ENCODE data around the gene PDGFRA.
A peak's percentile ranks its signal among the peaks of the same experiment; 100 is the strongest.
"Not testable (repeated sequence)": the region's sequence is repeated elsewhere in the genome, so short reads cannot be mapped to it uniquely, and the experiment has no call there.

Gene PDGFRA

DNA sequence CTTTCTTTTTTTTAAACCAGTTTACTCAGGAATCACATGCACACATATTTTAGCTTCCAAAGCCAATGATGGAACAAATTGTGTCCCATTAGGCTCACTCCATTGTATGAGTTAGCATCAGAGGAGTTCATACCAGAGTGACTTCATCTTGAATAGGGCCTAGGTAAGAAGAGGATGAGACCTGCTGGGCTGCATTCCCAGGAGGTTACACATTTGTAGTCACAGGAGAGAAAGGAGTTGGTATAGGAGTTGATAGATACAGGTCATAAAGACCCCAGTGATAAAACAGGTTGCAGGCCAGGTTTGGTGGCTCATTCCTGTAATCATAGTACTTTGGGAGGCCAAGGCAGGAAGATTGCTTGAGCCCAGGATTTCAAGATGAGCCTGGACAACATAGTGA lies 9.3 kb downstream of the PDGFRA start:
- TF ChIP-seq, protein P1, sequence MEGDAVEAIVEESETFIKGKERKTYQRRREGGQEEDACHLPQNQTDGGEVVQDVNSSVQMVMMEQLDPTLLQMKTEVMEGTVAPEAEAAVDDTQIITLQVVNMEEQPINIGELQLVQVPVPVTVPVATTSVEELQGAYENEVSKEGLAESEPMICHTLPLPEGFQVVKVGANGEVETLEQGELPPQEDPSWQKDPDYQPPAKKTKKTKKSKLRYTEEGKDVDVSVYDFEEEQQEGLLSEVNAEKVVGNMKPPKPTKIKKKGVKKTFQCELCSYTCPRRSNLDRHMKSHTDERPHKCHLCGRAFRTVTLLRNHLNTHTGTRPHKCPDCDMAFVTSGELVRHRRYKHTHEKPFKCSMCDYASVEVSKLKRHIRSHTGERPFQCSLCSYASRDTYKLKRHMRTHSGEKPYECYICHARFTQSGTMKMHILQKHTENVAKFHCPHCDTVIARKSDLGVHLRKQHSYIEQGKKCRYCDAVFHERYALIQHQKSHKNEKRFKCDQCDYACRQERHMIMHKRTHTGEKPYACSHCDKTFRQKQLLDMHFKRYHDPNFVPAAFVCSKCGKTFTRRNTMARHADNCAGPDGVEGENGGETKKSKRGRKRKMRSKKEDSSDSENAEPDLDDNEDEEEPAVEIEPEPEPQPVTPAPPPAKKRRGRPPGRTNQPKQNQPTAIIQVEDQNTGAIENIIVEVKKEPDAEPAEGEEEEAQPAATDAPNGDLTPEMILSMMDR (IDR thresholded peaks at IDR 0.05; ENCODE audit: low read length, missing control alignments): no peak
- DNase-seq (ENCODE audit: low read depth): no peak
- H3K4me3 ChIP-seq (replicated peaks; ENCODE audit: low read depth, low read length): no peak overlapping the region

DNA sequence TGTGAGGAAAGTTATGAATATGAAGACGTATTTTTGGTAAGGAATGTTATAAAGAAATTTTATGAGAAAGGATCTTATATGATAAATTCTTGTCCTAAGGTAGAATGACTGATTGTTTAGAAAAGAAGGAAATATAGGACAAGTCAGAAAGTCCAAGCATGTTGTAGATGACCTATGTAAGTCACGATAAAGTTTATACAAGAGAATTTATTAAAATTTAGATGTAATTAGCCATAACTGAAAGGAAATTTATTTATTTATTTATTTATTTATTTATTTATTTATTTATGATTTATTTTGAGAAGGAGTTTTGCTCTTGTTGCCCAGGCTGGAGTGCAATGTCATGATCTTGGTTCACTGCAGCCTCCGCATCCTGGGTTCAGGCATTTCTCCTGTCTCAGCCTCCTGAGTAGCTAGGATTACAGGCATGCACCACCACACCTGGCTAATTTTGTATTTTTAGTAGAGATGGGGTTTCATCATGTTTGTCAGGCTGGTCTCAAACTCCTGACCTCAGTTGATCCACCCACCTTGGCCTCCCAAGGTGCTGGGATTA lies 12.3 kb downstream of the PDGFRA start:
- H3K4me3 ChIP-seq (replicated peaks; ENCODE audit: low read depth, low read length); DNase-seq (ENCODE audit: low read depth): not testable (repeated sequence)

DNA sequence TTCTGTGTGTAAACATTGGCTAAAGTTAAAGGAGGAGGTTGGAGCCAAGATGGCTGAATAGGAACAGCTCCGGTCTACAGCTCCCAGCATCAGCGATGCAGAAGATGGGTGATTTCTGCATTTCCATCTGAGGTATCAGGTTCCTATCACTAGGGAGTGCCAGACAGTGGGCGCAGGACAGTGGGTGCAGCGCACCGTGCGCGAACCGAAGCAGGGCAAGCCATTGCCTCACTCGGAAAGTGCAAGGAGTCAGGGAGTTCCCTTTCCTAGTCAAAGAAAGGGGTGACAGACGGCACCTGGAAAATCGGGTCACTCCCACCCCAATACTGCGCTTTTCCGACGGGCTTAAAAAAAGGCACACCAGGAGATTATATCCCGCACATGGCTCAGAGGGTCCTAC lies 14.4 kb downstream of the PDGFRA start:
- not testable (repeated sequence) for DNase-seq (ENCODE audit: low read depth); H3K4me3 ChIP-seq (replicated peaks; ENCODE audit: low read depth, low read length)

DNA sequence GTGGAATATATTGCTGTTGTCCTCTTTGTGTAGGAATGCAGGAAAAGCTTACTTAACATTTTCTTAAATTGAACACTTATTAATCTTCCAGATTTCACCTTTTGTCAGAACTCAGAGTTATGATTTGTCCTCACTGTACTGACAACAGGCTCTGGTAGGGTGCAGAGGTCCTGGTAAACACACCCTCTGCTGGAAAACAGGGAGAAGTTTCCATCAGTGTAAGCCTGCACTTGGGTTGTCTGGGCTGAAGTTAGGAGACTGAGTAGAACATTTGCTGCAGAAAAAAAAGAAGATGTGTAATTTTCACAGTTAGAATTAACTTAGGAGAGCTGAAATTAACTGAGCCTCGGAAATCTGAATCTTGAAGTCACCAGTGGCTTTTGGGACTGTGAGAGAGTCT lies 23.2 kb downstream of the PDGFRA start:
- not testable (repeated sequence) for DNase-seq (ENCODE audit: low read depth); H3K4me3 ChIP-seq (replicated peaks; ENCODE audit: low read depth, low read length)

DNA sequence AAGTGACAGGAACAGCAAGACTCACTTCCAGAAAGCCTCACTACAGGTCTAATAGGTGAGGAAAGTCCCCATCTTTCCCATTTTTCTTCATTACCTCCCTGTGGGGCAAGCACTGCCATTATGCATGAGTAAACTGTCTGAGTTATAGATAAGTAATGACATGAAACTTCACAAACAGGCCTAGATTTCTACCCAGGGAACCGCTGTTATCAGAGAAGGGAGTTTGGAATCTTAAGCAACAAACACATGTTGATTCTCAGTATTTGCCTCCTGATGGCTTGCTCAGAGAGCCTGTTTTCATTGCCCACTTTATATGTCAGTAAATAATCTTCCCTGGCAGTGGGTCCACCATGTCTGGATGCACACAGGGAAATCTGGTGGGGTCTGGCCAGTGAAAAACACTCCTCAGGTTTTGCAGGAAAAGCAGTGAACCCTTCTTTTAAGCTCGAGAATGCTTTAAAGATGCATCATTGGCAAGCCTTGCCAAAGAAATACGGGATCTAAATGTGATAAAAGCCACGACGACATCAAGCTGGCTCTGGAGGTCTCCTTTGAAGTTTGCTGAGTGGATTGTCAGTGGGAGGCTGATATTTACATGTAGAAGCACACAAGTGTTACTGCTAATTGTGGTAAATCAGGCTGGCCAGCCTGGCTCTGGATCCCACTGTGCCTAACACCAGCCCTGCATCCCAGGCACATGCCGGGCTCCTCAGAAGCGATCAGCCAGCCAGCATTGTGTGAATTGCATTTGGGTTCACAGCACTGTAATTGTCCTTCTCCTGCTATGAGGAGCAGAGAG lies 25.2 kb downstream of the PDGFRA start:
- H3K4me3 ChIP-seq (replicated peaks; ENCODE audit: low read depth, low read length): no peak overlapping the region
- DNase-seq (ENCODE audit: low read depth): no peak
- TF ChIP-seq, protein P1 (IDR thresholded peaks at IDR 0.05; ENCODE audit: low read length, missing control alignments): no peak

DNA sequence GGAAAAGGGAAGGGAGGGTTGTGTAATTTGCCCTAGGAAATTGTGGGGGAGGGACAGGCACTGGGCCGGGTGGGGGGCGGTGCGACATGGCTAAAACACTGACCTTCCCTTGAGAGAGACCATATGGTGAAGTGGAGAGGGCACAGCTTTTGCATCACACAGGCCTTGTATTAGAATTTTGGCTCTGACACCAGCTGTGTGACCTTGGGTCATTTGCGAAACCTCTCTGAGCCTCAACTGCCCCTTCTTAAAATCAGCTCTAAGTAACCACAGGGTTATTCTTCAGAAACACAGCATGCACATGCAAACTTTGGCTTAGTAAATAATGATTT lies 25.8 kb downstream of the PDGFRA start:
- TF ChIP-seq, protein P1 (IDR thresholded peaks at IDR 0.05; ENCODE audit: low read length, missing control alignments): no peak
- H3K4me3 ChIP-seq (replicated peaks; ENCODE audit: low read depth, low read length): no peak overlapping the region
- peak; percentile 70 for DNase-seq (ENCODE audit: low read depth)

DNA sequence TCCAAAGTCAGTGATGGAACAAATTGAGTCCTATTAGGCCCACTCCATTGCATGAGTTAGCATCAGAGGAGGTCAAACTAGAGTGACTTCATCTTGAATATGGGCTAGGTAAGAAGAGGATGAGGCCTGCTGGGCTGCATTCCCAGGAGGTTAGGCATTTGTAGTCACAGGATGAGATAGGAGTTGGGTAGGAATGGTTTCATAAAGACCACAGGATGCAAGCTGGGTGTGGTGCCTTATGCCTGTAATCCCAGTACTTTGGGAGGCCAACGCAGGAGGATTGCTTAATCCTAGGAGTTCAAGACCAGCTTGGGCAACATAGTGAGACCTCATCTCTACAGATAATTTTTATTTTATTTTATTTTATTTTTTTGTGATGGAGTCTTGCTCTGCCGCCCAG lies 26.8 kb downstream of the PDGFRA start:
- DNase-seq (ENCODE audit: low read depth): peak; percentile 79
- TF ChIP-seq, protein P1 (IDR thresholded peaks at IDR 0.05; ENCODE audit: low read length, missing control alignments): no peak
- no peak overlapping the region for H3K4me3 ChIP-seq (replicated peaks; ENCODE audit: low read depth, low read length)

DNA sequence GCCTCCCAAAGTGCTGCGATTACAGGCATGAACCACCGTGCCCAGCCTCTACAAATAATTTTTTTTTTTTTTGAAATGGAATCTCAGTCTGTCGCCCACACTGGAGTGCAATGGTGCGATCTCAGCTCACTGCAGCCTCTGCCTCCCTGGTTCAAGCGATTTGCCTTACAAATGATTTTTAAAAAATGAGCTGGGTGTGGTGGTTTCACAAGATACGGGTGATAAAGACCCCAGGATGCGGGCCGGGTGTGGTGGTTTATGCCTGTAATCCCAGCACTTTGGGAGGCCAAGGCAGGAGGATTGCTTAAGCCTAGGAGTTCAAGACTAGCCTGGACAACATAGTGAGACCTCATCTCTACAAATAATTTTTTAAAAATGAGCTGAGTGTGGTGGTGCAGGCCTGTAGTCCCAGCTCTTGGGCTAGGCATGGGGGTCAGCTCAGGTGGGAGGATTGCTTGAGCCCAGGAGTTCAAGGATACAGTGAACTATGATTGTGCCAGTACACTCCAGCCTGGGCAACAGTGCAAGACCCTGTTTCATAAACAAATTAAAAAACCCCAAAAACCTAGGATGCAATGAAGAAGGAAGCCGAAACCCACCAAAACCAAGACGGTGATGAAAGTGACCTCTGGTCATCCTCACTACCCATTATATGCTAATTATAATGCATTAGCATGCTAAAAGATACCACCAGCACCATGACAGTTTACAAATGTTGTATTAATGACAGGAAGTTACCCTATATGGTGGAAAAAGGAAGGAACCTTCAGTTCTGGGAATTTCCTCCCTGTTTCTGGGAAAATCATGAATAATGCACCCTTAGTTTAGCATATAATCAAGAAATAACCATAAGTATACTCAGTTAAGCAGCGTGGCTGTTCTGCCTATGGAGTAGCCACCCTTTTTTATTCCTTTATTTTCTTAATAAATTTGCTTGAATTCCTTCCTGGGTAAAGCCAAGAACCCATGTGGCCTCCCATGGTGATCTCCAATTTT lies 27.7 kb downstream of the PDGFRA start:
- DNase-seq (ENCODE audit: low read depth): no peak
- H3K4me3 ChIP-seq (replicated peaks; ENCODE audit: low read depth, low read length): no peak overlapping the region
- TF ChIP-seq, protein P1 (IDR thresholded peaks at IDR 0.05; ENCODE audit: low read length, missing control alignments): no peak
